ENCODE measurements around the gene TAC3.

DNA sequence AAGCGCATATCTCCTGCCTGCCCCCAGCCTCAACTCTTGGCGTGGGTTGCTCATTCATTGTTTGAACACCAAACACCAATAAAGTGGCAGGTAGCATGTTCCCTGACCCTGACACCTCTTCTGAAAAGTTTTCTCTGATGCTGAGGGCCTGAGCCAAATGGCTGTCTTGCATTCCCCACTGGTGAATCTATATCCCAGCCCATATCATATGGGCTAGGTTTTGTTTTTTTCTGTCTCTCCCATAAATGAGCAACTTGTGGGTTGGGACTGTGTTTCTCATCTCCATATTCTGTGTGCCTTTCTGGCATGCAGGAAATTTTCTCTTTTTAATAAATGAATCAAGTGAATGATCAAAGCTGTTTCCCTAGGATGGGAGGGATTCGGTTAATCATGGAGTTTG lies 28.6 kb upstream of the TAC3 start:
- no peak for TF ChIP-seq POLR2A (IDR thresholded peaks at IDR 0.05)
- TF ChIP-seq, protein P1, sequence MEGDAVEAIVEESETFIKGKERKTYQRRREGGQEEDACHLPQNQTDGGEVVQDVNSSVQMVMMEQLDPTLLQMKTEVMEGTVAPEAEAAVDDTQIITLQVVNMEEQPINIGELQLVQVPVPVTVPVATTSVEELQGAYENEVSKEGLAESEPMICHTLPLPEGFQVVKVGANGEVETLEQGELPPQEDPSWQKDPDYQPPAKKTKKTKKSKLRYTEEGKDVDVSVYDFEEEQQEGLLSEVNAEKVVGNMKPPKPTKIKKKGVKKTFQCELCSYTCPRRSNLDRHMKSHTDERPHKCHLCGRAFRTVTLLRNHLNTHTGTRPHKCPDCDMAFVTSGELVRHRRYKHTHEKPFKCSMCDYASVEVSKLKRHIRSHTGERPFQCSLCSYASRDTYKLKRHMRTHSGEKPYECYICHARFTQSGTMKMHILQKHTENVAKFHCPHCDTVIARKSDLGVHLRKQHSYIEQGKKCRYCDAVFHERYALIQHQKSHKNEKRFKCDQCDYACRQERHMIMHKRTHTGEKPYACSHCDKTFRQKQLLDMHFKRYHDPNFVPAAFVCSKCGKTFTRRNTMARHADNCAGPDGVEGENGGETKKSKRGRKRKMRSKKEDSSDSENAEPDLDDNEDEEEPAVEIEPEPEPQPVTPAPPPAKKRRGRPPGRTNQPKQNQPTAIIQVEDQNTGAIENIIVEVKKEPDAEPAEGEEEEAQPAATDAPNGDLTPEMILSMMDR (IDR thresholded peaks at IDR 0.05): no peak

Data from right lobe of liver (tissue), 4 donors.